Esophagus squamous epithelium (tissue), 5 donors: ENCODE measurements around the gene KLHL17. TPM values are rescaled to one million over a fixed set of nuclear protein-coding genes. Genes with fewer than 3 reads are reported as not detected.
"Not testable (repeated sequence)": the region's sequence is repeated elsewhere in the genome, so short reads cannot be mapped to it uniquely, and the experiment has no call there.

Experiments
- DNase-seq: peaks from one replicate; lab custom pipeline; 2025; lab: John Stamatoyannopoulos, UW
- H3K27ac ChIP-seq, 4 donors: fragments of 200-600 bp; sonication (generic); one replicate each; pipeline ENCODE4 v1.5.1; 2016 to 2019; ENCODE audit warnings: mild to moderate bottlenecking in 1 of 4
- H3K27me3 ChIP-seq, 4 donors: fragments of 200-600 bp; sonication (generic); 1 replicate in 3 of 4; 2 replicates in 1 of 4; pipeline versions ENCODE4 v1.5.1 to v1.6.0; 2017 to 2021; ENCODE audit warnings: antibody characterized with exemption in 1 of 4
- H3K36me3 ChIP-seq, 3 donors: fragments of 200-600 bp; sonication (generic); one replicate each; pipeline ENCODE4 v1.5.1; 2016 to 2019
- H3K4me1 ChIP-seq, 3 donors: fragments of 200-600 bp; sonication (generic); one replicate each; pipeline ENCODE4 v1.5.1; 2017 to 2019
- H3K4me3 ChIP-seq, 4 donors: fragments of 200-600 bp; sonication (generic); 1 replicate in 3 of 4; 2 replicates in 1 of 4; pipeline ENCODE4 v1.5.1; 2016 to 2019; ENCODE audit warnings: mild to moderate bottlenecking in 2 of 4, moderate library complexity in 1 of 4
- H3K9me3 ChIP-seq, 3 donors: fragments of 200-600 bp; sonication (generic); one replicate each; pipeline ENCODE4 v1.5.1; 2016 to 2019
- CTCF ChIP-seq, 6 experiments: fragments of 450-650 bp in 4 of 6; fragments of 200-600 bp in 2 of 6; sonication (generic) in 2 of 6; IDR thresholded peaks; one replicate each; pipeline ENCODE4 v1.5.1; 2016 to 2019; ENCODE audit warnings: antibody characterized with exemption in 6 of 6, mild to moderate bottlenecking in 4 of 6, moderate library complexity in 4 of 6
- POLR2A ChIP-seq, 4 donors: fragments of 450-650 bp; IDR thresholded peaks; one replicate each; pipeline ENCODE4 v1.6.1; 2017; ENCODE audit warnings: antibody characterized with exemption in 4 of 4, mild to moderate bottlenecking in 4 of 4, moderate library complexity in 3 of 4
- WGBS, 2 donors: methylation state at CpG; one replicate each; pipeline ENCODE4 v1.1.5; 2018; 5-methylcytosine and 5-hydroxymethylcytosine counted together
- intact Hi-C: fragments of 100-400 bp; cut with DNase I; formaldehyde crosslinking; loops from one replicate; pipeline ENCODE4 v1.15.0; 2022
- total RNA-seq, 4 donors: library from RNA; depleted of rRNA; stranded (reverse); fragments of >200 nt; gene quantifications; one replicate each; pipeline ENCODE4 v1.1.0, GENCODE V29; 2016
- donor health status: DM: yes; HTN: yes; CAD: no.

Gene KLHL17
- total RNA-seq, 4 donors from 2014 or later = 8.7 to 13.8 (median 10.3) TPM

GRCh38 chr1:1004420-1004779, 44.0 kb downstream of the KLHL17 start:
- Histone ChIP-seq H3K27ac (no peak overlapping the region), H3K4me1 (peaks cover 31 to 62% (median 31%) of the 10 kb centered on the region in 3 donors), H3K4me3 (no peak overlapping the region), H3K27me3 (peaks cover 0 to 79% (median 0%) of the 10 kb centered on the region in 4 donors), H3K36me3 (no peaks in the 10 kb centered on the region), H3K9me3 (no peaks in the 10 kb centered on the region)
- TF ChIP-seq POLR2A (IDR thresholded peaks at IDR 0.05) (no peak), CTCF (IDR thresholded peaks at IDR 0.05) (no peak)
- 55 to 58% methylated on average over 3 of the region's 7 CpGs for WGBS, 2 donors
- intact Hi-C loops = no loop called here
- DNase-seq = no peak

- H3K9me3 ChIP-seq = no peaks in the 10 kb centered on the region
- H3K27ac ChIP-seq = no peak overlapping the region
- no peak for DNase-seq
- H3K36me3 ChIP-seq = no peaks in the 10 kb centered on the region
- peaks cover 0 to 73% (median 0%) of the 10 kb centered on the region in 4 donors for H3K27me3 ChIP-seq
- no peak overlapping the region for H3K4me3 ChIP-seq
- intact Hi-C loops = no loop called here
- peaks cover 25 to 55% (median 31%) of the 10 kb centered on the region in 3 donors for H3K4me1 ChIP-seq
- WGBS, 2 donors = 46 to 50% methylated on average over 12 of the region's 21 CpGs
- no peak for TF ChIP-seq POLR2A (IDR thresholded peaks at IDR 0.05)
- TF ChIP-seq CTCF (IDR thresholded peaks at IDR 0.05) = no peak
Observed at GRCh38 chr1:1004780-1005697, 44.7 kb downstream of the KLHL17 start.

- no peak for DNase-seq
- Histone ChIP-seq H3K27ac (no peak overlapping the region), H3K27me3 (peaks cover 0 to 65% (median 0%) of the 10 kb centered on the region in 4 donors), H3K4me3 (no peak overlapping the region), H3K4me1 (peaks cover 17 to 47% (median 30%) of the 10 kb centered on the region in 3 donors), H3K9me3 (no peaks in the 10 kb centered on the region), H3K36me3 (no peaks in the 10 kb centered on the region)
- WGBS, 2 donors = no CpG with 5 or more reads among the region's 23 CpGs
- TF ChIP-seq CTCF (IDR thresholded peaks at IDR 0.05) = no peak
- intact Hi-C loops = no loop called here
Observed at GRCh38 chr1:1005774-1006304, 45.5 kb downstream of the KLHL17 start.

- Histone ChIP-seq H3K4me3 (no peak overlapping the region), H3K4me1 (peaks cover 12 to 40% (median 26%) of the 10 kb centered on the region in 3 donors), H3K36me3 (no peaks in the 10 kb centered on the region), H3K27ac (no peak overlapping the region), H3K9me3 (no peaks in the 10 kb centered on the region), H3K27me3 (peaks cover 0 to 58% (median 0%) of the 10 kb centered on the region in 4 donors)
- no peak for DNase-seq
- 49 to 61% methylated on average over 8 to 12 of the region's 37 CpGs for WGBS, 2 donors
- intact Hi-C loops = no loop called here
- TF ChIP-seq POLR2A (IDR thresholded peaks at IDR 0.05) (no peak), CTCF (IDR thresholded peaks at IDR 0.05) (no peak)
Observed at GRCh38 chr1:1006305-1007159, 46.1 kb downstream of the KLHL17 start.

- WGBS, 2 donors = 89 to 91% methylated on average over 8 of the region's 8 CpGs
- Histone ChIP-seq H3K27me3 (peaks cover 0 to 25% (median 0%) of the 10 kb centered on the region in 4 donors), H3K4me1 (peaks cover 13 to 48% (median 43%) of the 10 kb centered on the region in 3 donors)
- H3K27ac ChIP-seq, H3K9me3 ChIP-seq, DNase-seq, intact Hi-C loops, H3K36me3 ChIP-seq, H3K4me3 ChIP-seq: not testable (repeated sequence)
Observed at GRCh38 chr1:1010131-1010530, 49.7 kb downstream of the KLHL17 start.
